Esophagus muscularis mucosa (tissue), 4 donors: ENCODE data around the gene ZNF438. TPM values are rescaled to one million over a fixed set of nuclear protein-coding genes. Genes with fewer than 3 reads are reported as not detected.
"Not testable (repeated sequence)": the region's sequence is repeated elsewhere in the genome, so short reads cannot be mapped to it uniquely, and the experiment has no call there.

Source experiments
- DNase-seq: peaks from one replicate; pipeline ENCODE4 v3.0.0-alpha.2; 2017; ENCODE audit errors: extremely low spot score
- H3K27ac ChIP-seq, 4 donors: fragments of 200-600 bp; sonication (generic); replicated peaks in 1 of 4; 1 replicate in 3 of 4; 2 replicates in 1 of 4; pipeline ENCODE4 v1.5.1; 2016 to 2019; ENCODE audit warnings: mild to moderate bottlenecking in 1 of 4
- H3K27me3 ChIP-seq, 4 donors: fragments of 200-600 bp; sonication (generic); one replicate each; pipeline versions ENCODE4 v1.5.1 to v1.6.0; 2016 to 2019
- H3K36me3 ChIP-seq, 4 donors: fragments of 200-600 bp; sonication (generic); one replicate each; pipeline ENCODE4 v1.5.1; 2016 to 2019
- H3K4me1 ChIP-seq, 4 donors: fragments of 200-600 bp; sonication (generic); one replicate each; pipeline ENCODE4 v1.5.1; 2016 to 2019
- H3K4me3 ChIP-seq, 4 donors: fragments of 200-600 bp; sonication (generic); 1 replicate in 2 of 4; 2 replicates in 2 of 4; pipeline ENCODE4 v1.5.1; 2016 to 2019; ENCODE audit warnings: mild to moderate bottlenecking in 4 of 4, moderate library complexity in 1 of 4
- H3K9me3 ChIP-seq, 4 donors: fragments of 200-600 bp; sonication (generic); 1 replicate in 3 of 4; 2 replicates in 1 of 4; pipeline ENCODE4 v1.5.1; 2016 to 2019
- CTCF ChIP-seq, 3 experiments: fragments of 200-600 bp in 2 of 3; fragments of 450-650 bp in 1 of 3; sonication (generic) in 2 of 3; IDR thresholded peaks; one replicate each; pipeline ENCODE4 v1.5.1; 2017 to 2019; ENCODE audit warnings: antibody characterized with exemption in 3 of 3, mild to moderate bottlenecking in 2 of 3, moderate library complexity in 1 of 3
- EP300 ChIP-seq: sonication (generic); formaldehyde crosslinking; IDR thresholded peaks from one replicate; pipeline ENCODE4 v1.6.1; 2017; ENCODE audit warnings: antibody characterized with exemption
- POLR2A ChIP-seq: fragments of 450-650 bp; IDR thresholded peaks from one replicate; pipeline ENCODE4 v1.6.1; 2017; ENCODE audit warnings: antibody characterized with exemption, moderate library complexity, mild to moderate bottlenecking, low read depth
- POLR2AphosphoS5 ChIP-seq, 2 donors: sonication (generic); formaldehyde crosslinking; IDR thresholded peaks; one replicate each; pipeline ENCODE4 v1.6.1; 2017; ENCODE audit warnings: antibody characterized with exemption in 2 of 2
- WGBS: methylation state at CpG from one replicate; pipeline ENCODE4 v1.1.5; 2018; 5-methylcytosine and 5-hydroxymethylcytosine counted together
- intact Hi-C: fragments of 100-400 bp; cut with DNase I; formaldehyde crosslinking; loops from one replicate; pipeline ENCODE4 v1.15.1; 2023
- total RNA-seq, 4 donors: library from RNA; depleted of rRNA; stranded (reverse); fragments of >200 nt; gene quantifications; one replicate each; pipeline versions ENCODE4 v1.1.0 to v1.2.1, GENCODE V29; 2016

Gene ZNF438
- total RNA-seq, 4 donors from 2014 or later: 11.0 to 11.6 (median 11.3) TPM

GRCh38 chr10:31058795-31059703, 27.4 kb upstream of the ZNF438 start:
- intact Hi-C loops: no loop called here
- Histone ChIP-seq H3K27ac (no peak overlapping the region), H3K36me3 (no peaks in the 10 kb centered on the region), H3K4me3 (no peak overlapping the region), H3K9me3 (no peaks in the 10 kb centered on the region), H3K27me3 (no peaks in the 10 kb centered on the region), H3K4me1 (peaks cover 0 to 14% (median 4%) of the 10 kb centered on the region in 4 donors)
- no peak for TF ChIP-seq EP300
- WGBS: 58% methylated on average over 2 of the region's 2 CpGs
- DNase-seq: no peak

GRCh38 chr10:31056678-31057077, 25.0 kb upstream of the ZNF438 start:
- H3K4me3 ChIP-seq, H3K27me3 ChIP-seq, DNase-seq, H3K4me1 ChIP-seq, H3K27ac ChIP-seq, H3K36me3 ChIP-seq, intact Hi-C loops, H3K9me3 ChIP-seq: not testable (repeated sequence)
- 88% methylated on average over 8 of the region's 8 CpGs for WGBS

GRCh38 chr10:31055573-31056251, 24.0 kb upstream of the ZNF438 start:
- Histone ChIP-seq H3K9me3 (peaks cover 0 to 10% (median 5%) of the 10 kb centered on the region in 4 donors), H3K27me3 (no peaks in the 10 kb centered on the region), H3K27ac (no peak overlapping the region), H3K36me3 (no peaks in the 10 kb centered on the region), H3K4me3 (no peak overlapping the region), H3K4me1 (peaks cover 0 to 3% (median 0%) of the 10 kb centered on the region in 4 donors)
- DNase-seq: no peak
- intact Hi-C loops: no loop called here
- WGBS: 97% methylated on average over 5 of the region's 27 CpGs
- TF ChIP-seq EP300 (no peak), POLR2AphosphoS5 (IDR thresholded peaks at IDR 0.05) (no peak), POLR2A (no peak), CTCF (IDR thresholded peaks at IDR 0.05) (no peak)

- Histone ChIP-seq H3K36me3 (no peaks in the 10 kb centered on the region), H3K4me1 (no peaks in the 10 kb centered on the region), H3K4me3 (no peak overlapping the region), H3K9me3 (peaks cover 0 to 10% (median 5%) of the 10 kb centered on the region in 4 donors), H3K27ac (no peak overlapping the region), H3K27me3 (no peaks in the 10 kb centered on the region)
- TF ChIP-seq POLR2AphosphoS5 (IDR thresholded peaks at IDR 0.05) (no peak), POLR2A (no peak), CTCF (IDR thresholded peaks at IDR 0.05) (no peak), EP300 (no peak)
- intact Hi-C loops: no loop called here
- WGBS: 79% methylated on average over 4 of the region's 4 CpGs
- no peak for DNase-seq
Observed at GRCh38 chr10:31051703-31052102, 20.0 kb upstream of the ZNF438 start.

GRCh38 chr10:31042670-31043069, 11.0 kb upstream of the ZNF438 start:
- H3K4me1 ChIP-seq: no peaks in the 10 kb centered on the region
- no peak overlapping the region for H3K4me3 ChIP-seq
- H3K36me3 ChIP-seq: no peaks in the 10 kb centered on the region
- H3K9me3 ChIP-seq: no peaks in the 10 kb centered on the region
- WGBS: 77% methylated on average over 2 of the region's 2 CpGs
- no peak for DNase-seq
- no peaks in the 10 kb centered on the region for H3K27me3 ChIP-seq
- intact Hi-C loops: no loop called here
- no peak overlapping the region for H3K27ac ChIP-seq
- TF ChIP-seq POLR2A (no peak), POLR2AphosphoS5 (IDR thresholded peaks at IDR 0.05) (no peak), CTCF (IDR thresholded peaks at IDR 0.05) (no peak), EP300 (no peak)
